HEK293T (cell line): ENCODE data around the gene TNS3.

Experiments used
- BHLHE40 ChIP-seq: fragments of 450-650 bp; IDR thresholded peaks from 2 replicates; pipeline ENCODE4 v1.6.1; 2016; ENCODE audit warnings: mild to moderate bottlenecking, moderate library complexity, borderline replicate concordance
- CTBP1 ChIP-seq: fragments of 450-650 bp; IDR thresholded peaks from 2 replicates; pipeline ENCODE4 v1.6.1; 2016; ENCODE audit warnings: borderline replicate concordance
- ELF4 ChIP-seq: fragments of 450-650 bp; IDR thresholded peaks from 2 replicates; pipeline ENCODE4 v1.6.1; 2017; ENCODE audit warnings: antibody characterized with exemption
- FOXA1 ChIP-seq: fragments of 450-650 bp; IDR thresholded peaks from 2 replicates; pipeline ENCODE4 v1.6.1; 2016; ENCODE audit warnings: mild to moderate bottlenecking
- FOXK2 ChIP-seq: fragments of 450-650 bp; IDR thresholded peaks from 2 replicates; pipeline ENCODE4 v1.6.1; 2016; ENCODE audit warnings: mild to moderate bottlenecking
- FOXM1 ChIP-seq: fragments of 450-650 bp; IDR thresholded peaks from 2 replicates; pipeline ENCODE4 v1.6.1; 2017; ENCODE audit warnings: mild to moderate bottlenecking, borderline replicate concordance
- HDGF ChIP-seq: fragments of 450-650 bp; IDR thresholded peaks from 2 replicates; pipeline ENCODE4 v1.6.1; 2017; ENCODE audit warnings: antibody characterized with exemption, borderline replicate concordance
- NFRKB ChIP-seq: fragments of 450-650 bp; IDR thresholded peaks from 2 replicates; pipeline ENCODE4 v1.6.1; 2016; ENCODE audit warnings: mild to moderate bottlenecking, moderate library complexity
- SP1 ChIP-seq: fragments of 450-650 bp; IDR thresholded peaks from 2 replicates; pipeline ENCODE4 v1.6.1; 2017
- SUZ12 ChIP-seq: fragments of 450-650 bp; IDR thresholded peaks from 2 replicates; pipeline ENCODE4 v1.6.1; 2016; ENCODE audit warnings: mild to moderate bottlenecking
- TARDBP ChIP-seq: fragments of 450-650 bp; IDR thresholded peaks from 2 replicates; pipeline ENCODE4 v1.6.1; 2016

- TF ChIP-seq SP1 (no peak), ELF4 (no peak), BHLHE40 (no peak), FOXM1 (no peak), CTBP1 (no peak), TARDBP (no peak), HDGF (no peak), FOXK2 (no peak), FOXA1 (no peak), SUZ12 (no peak), NFRKB (no peak)
Measured at GRCh38 chr7:47485640-47486435, 96.1 kb downstream of the TNS3 start.
